ENCODE data around the gene GPR107.

Gene GPR107

DNA sequence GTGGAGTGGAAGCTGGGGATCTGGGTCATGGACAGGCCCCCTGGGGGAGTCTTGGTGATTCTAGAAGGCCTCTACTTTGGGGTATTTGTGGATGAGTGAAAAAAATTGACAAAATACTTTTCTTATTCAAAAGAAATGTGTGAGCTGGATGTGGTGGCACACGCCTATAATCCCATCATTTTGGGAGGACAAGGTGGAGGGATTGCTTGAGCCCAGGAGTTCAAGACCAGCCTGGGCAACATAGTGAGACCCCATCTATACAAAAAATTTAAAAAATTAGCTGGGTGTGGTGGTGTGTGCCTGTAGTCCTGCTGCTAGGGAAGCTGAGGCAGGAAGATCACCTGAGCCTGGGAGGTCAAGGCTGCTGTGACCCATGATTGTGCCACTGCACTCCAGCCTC, 111.9 kb downstream of the GPR107 start:
- H4K12ac ChIP-seq (ENCODE audit: low read depth, low read length) = no peak overlapping the region
- H2BK12ac ChIP-seq (ENCODE audit: low read length) = no peak overlapping the region
- H4K91ac ChIP-seq (ENCODE audit: low read depth, low read length) = no peak overlapping the region
- DNase-seq = no peak
- H3K4me1 ChIP-seq (ENCODE audit: control insufficient read depth in 1 of 2, insufficient read depth in 2 of 2, low read length in 2 of 2) = peaks cover 0 to 6% of the 10 kb centered on the region in 2 experiments
- no peak overlapping the region for H3K27ac ChIP-seq (ENCODE audit: low read depth, low read length)
- H3K36me3 ChIP-seq (ENCODE audit: control insufficient read depth in 1 of 2, insufficient read depth in 2 of 2, low read length in 2 of 2) = no peaks in the 10 kb centered on the region
- no peak overlapping the region for H3K4ac ChIP-seq (ENCODE audit: low read depth, low read length)
- WGBS (ENCODE audit: extremely low coverage, insufficient coverage, insufficient read length) = no CpG with 5 or more reads among the region's 1 CpG
- no peaks in the 10 kb centered on the region for H3K79me1 ChIP-seq (ENCODE audit: low read length)
- no peak overlapping the region for H2AFZ ChIP-seq (ENCODE audit: insufficient read depth, low read length, poor library complexity)
- no peak overlapping the region for H4K8ac ChIP-seq (ENCODE audit: low read depth, low read length)
- H3K14ac ChIP-seq (ENCODE audit: low read length) = no peak overlapping the region
- H3K9me3 ChIP-seq (ENCODE audit: insufficient read depth, low read depth, low read length) = peaks cover 1% of the 10 kb centered on the region
- no peak overlapping the region for H2BK5ac ChIP-seq (ENCODE audit: low read depth, low read length, poor library complexity)
- no peaks in the 10 kb centered on the region for H3K79me2 ChIP-seq (ENCODE audit: control insufficient read depth, insufficient read depth, low read length, poor library complexity)
- no peak overlapping the region for H3K18ac ChIP-seq (ENCODE audit: low read length)
- H3K27me3 ChIP-seq (ENCODE audit: insufficient read depth, low read length) = no peaks in the 10 kb centered on the region
- H3K23ac ChIP-seq (ENCODE audit: low read length) = no peak overlapping the region
- no peak overlapping the region for H2BK120ac ChIP-seq (ENCODE audit: insufficient read depth, low read length, poor library complexity)
- no peak overlapping the region for H3K4me2 ChIP-seq (ENCODE audit: low read length)
- no peak overlapping the region for H3K4me3 ChIP-seq (ENCODE audit: low read depth, low read length)
- H3K9ac ChIP-seq (ENCODE audit: low read length) = no peak overlapping the region
- no peak overlapping the region for H2AK5ac ChIP-seq (ENCODE audit: low read length)

DNA sequence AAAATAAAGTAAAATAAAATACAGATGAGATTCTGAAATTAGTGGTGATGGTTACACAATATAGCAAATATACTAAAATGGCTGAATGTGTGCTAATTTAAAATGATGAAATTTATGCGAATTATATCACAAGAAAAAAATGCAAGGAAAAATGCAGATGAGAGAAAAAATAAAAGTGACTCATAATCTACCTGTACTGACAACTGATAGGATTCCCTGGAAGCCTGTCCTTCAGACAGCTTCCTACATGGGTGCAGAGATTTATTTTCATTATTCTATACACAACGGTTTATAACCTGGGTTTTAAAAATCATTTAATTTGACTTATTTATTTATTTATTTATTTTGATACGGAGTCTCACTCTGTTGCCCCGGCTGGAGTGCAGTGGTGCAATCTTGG, 112.7 kb downstream of the GPR107 start:
- Histone ChIP-seq H3K4ac (ENCODE audit: low read depth, low read length) (no peak overlapping the region), H3K18ac (ENCODE audit: low read length) (no peak overlapping the region), H3K27ac (ENCODE audit: low read depth, low read length) (no peak overlapping the region), H2BK5ac (ENCODE audit: low read depth, low read length, poor library complexity) (no peak overlapping the region), H3K27me3 (ENCODE audit: insufficient read depth, low read length) (no peaks in the 10 kb centered on the region), H3K4me3 (ENCODE audit: low read depth, low read length) (no peak overlapping the region), H3K79me2 (ENCODE audit: control insufficient read depth, insufficient read depth, low read length, poor library complexity) (no peaks in the 10 kb centered on the region), H3K36me3 (ENCODE audit: control insufficient read depth in 1 of 2, insufficient read depth in 2 of 2, low read length in 2 of 2) (no peaks in the 10 kb centered on the region), H2BK120ac (ENCODE audit: insufficient read depth, low read length, poor library complexity) (no peak overlapping the region), H3K14ac (ENCODE audit: low read length) (no peak overlapping the region), H3K4me2 (ENCODE audit: low read length) (no peak overlapping the region), H4K12ac (ENCODE audit: low read depth, low read length) (no peak overlapping the region), H4K8ac (ENCODE audit: low read depth, low read length) (no peak overlapping the region), H3K79me1 (ENCODE audit: low read length) (no peaks in the 10 kb centered on the region), H4K91ac (ENCODE audit: low read depth, low read length) (no peak overlapping the region), H2AFZ (ENCODE audit: insufficient read depth, low read length, poor library complexity) (no peak overlapping the region), H2BK12ac (ENCODE audit: low read length) (no peak overlapping the region), H3K9ac (ENCODE audit: low read length) (no peak overlapping the region), H3K9me3 (ENCODE audit: insufficient read depth, low read depth, low read length) (peaks cover 1% of the 10 kb centered on the region), H3K23ac (ENCODE audit: low read length) (no peak overlapping the region), H3K4me1 (ENCODE audit: control insufficient read depth in 1 of 2, insufficient read depth in 2 of 2, low read length in 2 of 2) (peaks cover under 1 to 7% of the 10 kb centered on the region in 2 experiments), H2AK5ac (ENCODE audit: low read length) (no peak overlapping the region)
- DNase-seq = no peak
- WGBS (ENCODE audit: extremely low coverage, insufficient coverage, insufficient read length) = no CpG with 5 or more reads among the region's 4 CpGs

DNA sequence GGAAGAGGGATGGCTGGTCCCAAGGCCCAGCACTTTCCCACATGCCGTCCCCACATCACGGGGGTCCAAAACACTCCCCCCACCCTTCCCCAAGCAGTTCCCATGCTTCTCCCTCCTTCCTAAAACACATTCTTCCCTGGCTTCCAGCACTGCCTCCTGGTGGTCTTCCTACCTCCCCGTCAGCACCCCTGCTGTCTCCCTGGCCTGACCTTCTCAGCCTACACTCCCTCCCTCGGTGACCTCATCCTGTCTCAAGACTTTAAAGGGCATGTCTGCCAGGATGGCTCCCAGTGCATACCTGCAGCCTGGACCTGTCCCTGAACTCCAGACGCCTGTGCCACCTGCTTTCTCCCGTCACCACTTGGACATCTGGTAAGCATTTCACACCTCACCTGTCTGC, 114.2 kb downstream of the GPR107 start:
- Histone ChIP-seq H4K8ac (ENCODE audit: low read depth, low read length) (no peak overlapping the region), H3K9ac (ENCODE audit: low read length) (no peak overlapping the region), H3K4me3 (ENCODE audit: low read depth, low read length) (no peak overlapping the region), H4K91ac (ENCODE audit: low read depth, low read length) (no peak overlapping the region), H2BK120ac (ENCODE audit: insufficient read depth, low read length, poor library complexity) (no peak overlapping the region), H3K27me3 (ENCODE audit: insufficient read depth, low read length) (no peaks in the 10 kb centered on the region), H3K14ac (ENCODE audit: low read length) (no peak overlapping the region), H2AFZ (ENCODE audit: insufficient read depth, low read length, poor library complexity) (no peak overlapping the region), H3K79me2 (ENCODE audit: control insufficient read depth, insufficient read depth, low read length, poor library complexity) (peaks cover 5% of the 10 kb centered on the region), H3K4ac (ENCODE audit: low read depth, low read length) (no peak overlapping the region), H3K18ac (ENCODE audit: low read length) (no peak overlapping the region), H3K4me1 (ENCODE audit: control insufficient read depth in 1 of 2, insufficient read depth in 2 of 2, low read length in 2 of 2) (peaks cover 4 to 11% of the 10 kb centered on the region in 2 experiments), H3K4me2 (ENCODE audit: low read length) (no peak overlapping the region), H2AK5ac (ENCODE audit: low read length) (no peak overlapping the region), H3K36me3 (ENCODE audit: control insufficient read depth in 1 of 2, insufficient read depth in 2 of 2, low read length in 2 of 2) (no peaks in the 10 kb centered on the region), H2BK5ac (ENCODE audit: low read depth, low read length, poor library complexity) (no peak overlapping the region), H3K9me3 (ENCODE audit: insufficient read depth, low read depth, low read length) (peaks cover 1% of the 10 kb centered on the region), H3K79me1 (ENCODE audit: low read length) (peaks cover 7% of the 10 kb centered on the region), H4K12ac (ENCODE audit: low read depth, low read length) (no peak overlapping the region), H3K23ac (ENCODE audit: low read length) (no peak overlapping the region), H2BK12ac (ENCODE audit: low read length) (no peak overlapping the region), H3K27ac (ENCODE audit: low read depth, low read length) (no peak overlapping the region)
- WGBS (ENCODE audit: extremely low coverage, insufficient coverage, insufficient read length) = no CpG with 5 or more reads among the region's 6 CpGs
- DNase-seq = no peak

DNA sequence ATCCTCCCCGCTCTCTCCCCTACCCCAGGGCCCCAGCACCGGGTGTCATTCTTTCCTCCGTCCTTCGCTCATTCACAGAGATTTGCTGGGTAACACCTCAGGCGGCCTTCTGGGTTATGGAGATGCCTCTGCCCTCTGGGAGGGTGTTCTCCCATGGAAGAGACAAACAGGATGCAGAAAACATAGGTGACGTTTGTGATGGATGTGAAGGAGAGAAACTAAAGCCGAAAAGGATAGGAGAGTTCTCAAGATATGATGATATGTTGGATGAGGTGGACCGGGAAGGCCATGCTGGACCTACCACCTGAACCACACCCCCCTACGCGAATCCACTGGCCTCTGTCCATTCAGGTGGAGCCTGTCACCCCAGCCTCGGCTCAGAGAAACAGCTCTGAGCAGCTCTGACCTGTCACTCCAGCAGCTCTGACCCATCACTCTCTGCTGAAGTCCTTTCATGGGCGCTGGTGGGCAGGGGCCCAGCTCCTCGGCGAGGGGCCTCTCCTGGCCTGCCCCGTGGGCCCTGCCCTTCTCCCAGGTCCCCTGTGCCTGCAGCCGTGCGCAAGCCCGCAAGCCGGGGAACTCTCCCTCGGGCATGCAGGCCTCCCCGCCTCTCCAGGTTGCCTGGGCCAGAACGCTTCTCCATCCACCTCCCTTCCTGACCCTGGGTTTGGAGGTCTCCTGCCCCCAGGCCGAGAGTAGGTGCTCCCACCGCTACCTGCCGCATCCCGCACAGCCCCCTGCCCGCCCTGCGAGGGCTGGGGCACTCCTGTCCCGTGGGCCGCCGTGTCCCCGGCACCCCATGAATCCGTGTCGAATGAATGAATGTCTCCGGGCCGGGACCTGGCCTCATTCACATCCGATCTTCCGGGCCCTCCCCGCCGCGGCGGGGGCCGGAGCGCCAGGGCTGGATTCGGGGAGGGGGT, 117.8 kb downstream of the GPR107 start:
- Histone ChIP-seq H3K4me1 (ENCODE audit: control insufficient read depth in 1 of 2, insufficient read depth in 2 of 2, low read length in 2 of 2) (peaks cover 14 to 24% of the 10 kb centered on the region in 2 experiments), H2BK12ac (ENCODE audit: low read length) (peak overlapping the region; percentile 51), H2AFZ (ENCODE audit: insufficient read depth, low read length, poor library complexity) (peak overlapping the region; percentile 63), H3K79me2 (ENCODE audit: control insufficient read depth, insufficient read depth, low read length, poor library complexity) (peaks cover 9% of the 10 kb centered on the region), H2BK5ac (ENCODE audit: low read depth, low read length, poor library complexity) (peak overlapping the region; percentile 45), H4K12ac (ENCODE audit: low read depth, low read length) (no peak overlapping the region), H3K23ac (ENCODE audit: low read length) (no peak overlapping the region), H3K9me3 (ENCODE audit: insufficient read depth, low read depth, low read length) (peaks cover 3% of the 10 kb centered on the region), H2AK5ac (ENCODE audit: low read length) (peak overlapping the region; percentile 64), H3K27me3 (ENCODE audit: insufficient read depth, low read length) (no peaks in the 10 kb centered on the region), H3K4me3 (ENCODE audit: low read depth, low read length) (peak overlapping the region; percentile 67), H3K14ac (ENCODE audit: low read length) (peak overlapping the region; percentile 61), H3K36me3 (ENCODE audit: control insufficient read depth in 1 of 2, insufficient read depth in 2 of 2, low read length in 2 of 2) (peaks cover 6% of the 10 kb centered on the region in 2 experiments), H3K4me2 (ENCODE audit: low read length) (peak overlapping the region; percentile 67), H3K18ac (ENCODE audit: low read length) (peak overlapping the region; percentile 90), H3K9ac (ENCODE audit: low read length) (no peak overlapping the region), H4K91ac (ENCODE audit: low read depth, low read length) (peak overlapping the region; percentile 41), H3K27ac (ENCODE audit: low read depth, low read length) (no peak overlapping the region), H2BK120ac (ENCODE audit: insufficient read depth, low read length, poor library complexity) (peak overlapping the region; percentile 56), H3K4ac (ENCODE audit: low read depth, low read length) (peak overlapping the region; percentile 49), H3K79me1 (ENCODE audit: low read length) (peaks cover 12% of the 10 kb centered on the region), H4K8ac (ENCODE audit: low read depth, low read length) (peak overlapping the region; percentile 80)
- 100% methylated on average over 1 of the region's 45 CpGs for WGBS (ENCODE audit: extremely low coverage, insufficient coverage, insufficient read length)
- peak in 1 of 2 donors; percentile 28 for DNase-seq

Measured in trophoblast cell (in vitro differentiated cells and primary cell).